ENCODE data around the gene IGFBP4.

GRCh38 chr17:40474419-40475002 lies 31.3 kb downstream of the IGFBP4 start:
- TF ChIP-seq, protein P1, sequence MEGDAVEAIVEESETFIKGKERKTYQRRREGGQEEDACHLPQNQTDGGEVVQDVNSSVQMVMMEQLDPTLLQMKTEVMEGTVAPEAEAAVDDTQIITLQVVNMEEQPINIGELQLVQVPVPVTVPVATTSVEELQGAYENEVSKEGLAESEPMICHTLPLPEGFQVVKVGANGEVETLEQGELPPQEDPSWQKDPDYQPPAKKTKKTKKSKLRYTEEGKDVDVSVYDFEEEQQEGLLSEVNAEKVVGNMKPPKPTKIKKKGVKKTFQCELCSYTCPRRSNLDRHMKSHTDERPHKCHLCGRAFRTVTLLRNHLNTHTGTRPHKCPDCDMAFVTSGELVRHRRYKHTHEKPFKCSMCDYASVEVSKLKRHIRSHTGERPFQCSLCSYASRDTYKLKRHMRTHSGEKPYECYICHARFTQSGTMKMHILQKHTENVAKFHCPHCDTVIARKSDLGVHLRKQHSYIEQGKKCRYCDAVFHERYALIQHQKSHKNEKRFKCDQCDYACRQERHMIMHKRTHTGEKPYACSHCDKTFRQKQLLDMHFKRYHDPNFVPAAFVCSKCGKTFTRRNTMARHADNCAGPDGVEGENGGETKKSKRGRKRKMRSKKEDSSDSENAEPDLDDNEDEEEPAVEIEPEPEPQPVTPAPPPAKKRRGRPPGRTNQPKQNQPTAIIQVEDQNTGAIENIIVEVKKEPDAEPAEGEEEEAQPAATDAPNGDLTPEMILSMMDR (conservative IDR thresholded peaks at IDR 0.05 in 1 of 2, IDR thresholded peaks at IDR 0.05 in 1 of 2; ENCODE audit: low read depth in 1 of 2, low read length in 2 of 2) = no peak
- no peak for TF ChIP-seq EZH2 (IDR thresholded peaks at IDR 0.05; ENCODE audit: low read length, missing control alignments)
